ENCODE results near the gene NSG1.

- TF ChIP-seq CTCF (IDR thresholded peaks at IDR 0.05 in 4 of 5, conservative IDR thresholded peaks at IDR 0.05 in 1 of 5), result no peak
- TF ChIP-seq POLR2A (IDR thresholded peaks at IDR 0.05), result no peak
Measured at GRCh38 chr4:4433941-4434340, 47.0 kb downstream of the NSG1 start.

Data from gastrocnemius medialis (tissue), 4 donors.